Stomach (tissue), 9 donors: ENCODE measurements around the gene FUT6. TPM values are rescaled to one million over a fixed set of nuclear protein-coding genes. Genes with fewer than 3 reads are reported as not detected.

Experiments
- DNase-seq, 2 donors: peaks; one replicate each; pipeline versions ENCODE4 v3.0.0 to v3.0.0-alpha.2; 2013 to 2019
- H3K27ac ChIP-seq, 5 donors: fragments of 200-600 bp in 4 of 5; sonication (generic) in 4 of 5; one replicate each; pipeline ENCODE4 v1.5.1; 2013 to 2019; ENCODE audit warnings: mild to moderate bottlenecking in 1 of 5, moderate library complexity in 1 of 5
- H3K27me3 ChIP-seq, 3 donors: fragments of 200-600 bp; sonication (generic); one replicate each; pipeline ENCODE4 v1.5.1; 2017 to 2019; ENCODE audit warnings: mixed run types in 1 of 3
- H3K36me3 ChIP-seq, 4 donors: fragments of 200-600 bp; sonication (generic); 1 replicate in 3 of 4; 2 replicates in 1 of 4; pipeline ENCODE4 v1.5.1; 2016 to 2019
- H3K4me1 ChIP-seq, 4 donors: fragments of 200-600 bp; sonication (generic); one replicate each; pipeline ENCODE4 v1.5.1; 2016 to 2019
- H3K4me3 ChIP-seq, 4 donors: fragments of 200-600 bp; sonication (generic) in 3 of 4; one replicate each; pipeline ENCODE4 v1.5.1; 2016 to 2019; ENCODE audit warnings: mild to moderate bottlenecking in 1 of 4
- H3K9me3 ChIP-seq, 4 donors: fragments of 200-600 bp; sonication (generic); one replicate each; pipeline ENCODE4 v1.5.1; 2016 to 2019
- CTCF ChIP-seq, 7 experiments: fragments of 450-650 bp in 4 of 7; fragments of 200-600 bp in 3 of 7; sonication (generic) in 3 of 7; IDR thresholded peaks; one replicate each; pipeline ENCODE4 v1.5.1; 2016 to 2019; ENCODE audit warnings: antibody characterized with exemption in 7 of 7, control low read depth in 2 of 7, mild to moderate bottlenecking in 1 of 7
- EP300 ChIP-seq: sonication (generic); formaldehyde crosslinking; IDR thresholded peaks from one replicate; pipeline ENCODE4 v1.6.1; 2017; ENCODE audit warnings: antibody characterized with exemption
- POLR2A ChIP-seq, 4 donors: fragments of 450-650 bp; IDR thresholded peaks; one replicate each; pipeline ENCODE4 v1.6.1; 2016; ENCODE audit warnings: antibody characterized with exemption in 4 of 4, control low read depth in 2 of 4, mild to moderate bottlenecking in 1 of 4, moderate library complexity in 1 of 4
- POLR2AphosphoS5 ChIP-seq, 3 donors: sonication (generic); formaldehyde crosslinking; IDR thresholded peaks; one replicate each; pipeline ENCODE4 v1.6.1; 2016; ENCODE audit warnings: antibody characterized with exemption in 3 of 3
- WGBS, 5 donors: extraction: QIAGEN DNeasy Blood & Tissue Kit in 3 of 5; methylation state at CpG; one replicate each; pipeline versions ENCODE4 v1.1.5 to v1.1.7; 2013 to 2018; 5-methylcytosine and 5-hydroxymethylcytosine counted together
- intact Hi-C: fragments of 100-400 bp; cut with DNase I; formaldehyde crosslinking; loops from one replicate; pipeline ENCODE4 v1.15.1; 2023; ENCODE audit warnings: low total_unique reads
- polyA plus RNA-seq, 3 donors: library from polyadenylated mRNA; stranded (reverse); fragments of 200-250 nt; gene quantifications; one replicate each; pipeline ENCODE4 v1.2.3, GENCODE V29; 2013
- total RNA-seq, 5 donors: library from RNA; depleted of rRNA; stranded (reverse); fragments of >200 nt; gene quantifications; one replicate each; pipeline versions ENCODE4 v1.1.0 to v1.2.3, GENCODE V29; 2014 to 2016
- donor health status: healthy with polysubstance abuse.
- donor health status: Bipolar disorder and iron deficiency.
- donor health status: healthy.

FUT6 gene
- total and polyA plus RNA-seq, 8 donors = 0.18 to 105 (median 15.3) TPM; not detected in 5

DNA sequence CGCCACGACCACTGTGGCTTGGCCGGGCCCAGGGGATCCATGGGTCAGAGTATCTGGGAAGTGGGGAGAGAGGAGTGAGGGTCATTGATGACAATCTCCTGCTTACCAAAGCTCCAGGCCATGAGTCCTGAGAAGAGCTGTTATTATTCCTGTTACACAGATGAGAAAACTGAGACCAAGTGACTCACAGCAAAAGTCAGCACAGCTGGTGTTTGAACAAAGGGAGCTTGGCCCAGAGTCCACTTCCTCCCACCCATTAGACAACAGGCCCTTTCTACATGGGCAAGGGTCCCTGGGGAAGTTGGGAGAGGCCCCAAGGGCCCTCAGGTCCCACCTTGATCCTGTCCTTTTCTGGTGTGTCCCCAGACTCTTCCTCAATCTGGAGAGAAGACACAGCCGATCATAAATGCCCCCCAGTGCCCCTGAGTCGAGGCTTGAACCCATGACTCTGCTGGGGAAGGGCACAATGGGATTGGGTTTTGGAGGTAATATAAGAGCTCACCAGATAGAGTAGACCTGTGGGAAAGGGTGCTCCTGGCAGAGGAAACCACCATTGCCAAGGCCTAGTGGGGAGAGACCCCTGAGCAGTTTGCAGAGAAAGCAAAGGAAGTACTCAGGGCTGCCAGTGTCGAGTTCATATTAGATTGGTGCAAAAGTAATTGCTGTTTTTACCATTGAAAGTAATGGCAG lies 6.8 kb downstream of the FUT6 start:
- 80 to 91% (median 87%) methylated on average over 6 of the region's 6 CpGs for WGBS, 5 donors
- peaks cover 11 to 21% (median 19%) of the 10 kb centered on the region in 4 donors for H3K4me1 ChIP-seq
- DNase-seq = no peak
- peaks cover 0 to 18% (median 0%) of the 10 kb centered on the region in 3 donors for H3K27me3 ChIP-seq
- H3K9me3 ChIP-seq = no peaks in the 10 kb centered on the region
- H3K4me3 ChIP-seq = no peak overlapping the region
- no peak overlapping the region for H3K27ac ChIP-seq
- intact Hi-C loops = no loop called here
- no peaks in the 10 kb centered on the region for H3K36me3 ChIP-seq
- TF ChIP-seq POLR2A (IDR thresholded peaks at IDR 0.05) (no peak), EP300 (no peak), CTCF (IDR thresholded peaks at IDR 0.05) (no peak), POLR2AphosphoS5 (IDR thresholded peaks at IDR 0.05) (no peak)

GRCh38 chr19:5832061-5832460 lies 7.4 kb downstream of the FUT6 start:
- peaks cover 16 to 26% (median 24%) of the 10 kb centered on the region in 4 donors for H3K4me1 ChIP-seq
- TF ChIP-seq POLR2A (IDR thresholded peaks at IDR 0.05) (no peak), POLR2AphosphoS5 (IDR thresholded peaks at IDR 0.05) (no peak)
- intact Hi-C loops = no loop called here

GRCh38 chr19:5831159-5831558 lies 8.3 kb downstream of the FUT6 start:
- TF ChIP-seq POLR2AphosphoS5 (IDR thresholded peaks at IDR 0.05) = no peak

More at GRCh38 chr19:5832061-5832460, 7.4 kb downstream of the FUT6 start:
- Histone ChIP-seq H3K36me3 (no peaks in the 10 kb centered on the region), H3K27ac (no peak overlapping the region), H3K4me3 (no peak overlapping the region), H3K9me3 (no peaks in the 10 kb centered on the region), H3K27me3 (peaks cover 0 to 18% (median 0%) of the 10 kb centered on the region in 3 donors)
- no peak for DNase-seq
- WGBS, 5 donors = 77 to 89% (median 82%) methylated on average over 17 to 22 of the region's 22 CpGs

GRCh38 chr19:5829567-5830310 lies 9.8 kb downstream of the FUT6 start:
- H3K9me3 ChIP-seq = no peaks in the 10 kb centered on the region
- TF ChIP-seq POLR2A (IDR thresholded peaks at IDR 0.05) (no peak), EP300 (no peak), CTCF (IDR thresholded peaks at IDR 0.05) (no peak), POLR2AphosphoS5 (IDR thresholded peaks at IDR 0.05) (no peak)
- H3K4me3 ChIP-seq = peak overlapping the region in 3 of 4 donors; percentile 46 to 56 (median 47)
- peaks cover 0 to 18% (median 0%) of the 10 kb centered on the region in 3 donors for H3K27me3 ChIP-seq
- peaks cover 23 to 36% (median 30%) of the 10 kb centered on the region in 4 donors for H3K4me1 ChIP-seq
- no peaks in the 10 kb centered on the region for H3K36me3 ChIP-seq
- H3K27ac ChIP-seq = peak overlapping the region in 2 of 5 donors; percentile 85 to 90
- 46 to 72% (median 67%) methylated on average over 20 to 34 of the region's 34 CpGs for WGBS, 5 donors
- intact Hi-C loops = no loop called here
- DNase-seq = no peak

More at GRCh38 chr19:5831159-5831558, 8.3 kb downstream of the FUT6 start:
- WGBS, 5 donors = 66 to 82% (median 67%) methylated on average over 3 to 9 of the region's 9 CpGs
- Histone ChIP-seq H3K36me3 (no peaks in the 10 kb centered on the region), H3K4me1 (peaks cover 23 to 34% (median 30%) of the 10 kb centered on the region in 4 donors), H3K27ac (no peak overlapping the region), H3K9me3 (no peaks in the 10 kb centered on the region), H3K4me3 (no peak overlapping the region), H3K27me3 (peaks cover 0 to 18% (median 0%) of the 10 kb centered on the region in 3 donors)
- intact Hi-C loops = no loop called here
- no peak for DNase-seq
